ENCODE data around the gene TBC1D22A.

- TF ChIP-seq CTCF (IDR thresholded peaks at IDR 0.05; ENCODE audit: poor library complexity, severe bottlenecking) (no peak), RAD21 (conservative IDR thresholded peaks at IDR 0.05) (no peak)
Measured at GRCh38 chr22:46883092-46883910, 120.9 kb downstream of the TBC1D22A start.
